H1 (cell line): Measurements from ENCODE around the gene TFAP2D. TPM values are rescaled to one million over a fixed set of nuclear protein-coding genes. Genes with fewer than 3 reads are reported as not detected.

Source experiments
- CTCF ChIA-PET: fragments of 300-600 bp; sonication (Branson Sonifier 250); formaldehyde crosslinking; loops from one replicate; lab custom pipeline; 2021; ENCODE audit not compliant: partially characterized antibody; lab: Charles Lee
- POLR2A ChIA-PET: fragments of 300-600 bp; sonication (Branson Sonifier 250); formaldehyde crosslinking; loops from one replicate; lab custom pipeline; 2021; ENCODE audit warnings: inconsistent platforms; ENCODE audit not compliant: partially characterized antibody; lab: Charles Lee
- DNase-seq, 2 experiments: peaks; one replicate each; pipeline versions ENCODE4 v3.0.0 to v3.0.0-alpha.2; 2010 to 2022; ENCODE audit warnings: low spot score in 2 of 2, low read depth in 1 of 2, mixed read lengths in 1 of 2
- FAIRE-seq: peaks from 2 replicates; lab custom pipeline; 2011; peaks lifted over from hg19 to GRCh38; lab: Jason Lieb, UNC
- H2AFZ ChIP-seq: 2 replicates; pipeline ENCODE4 v1.8.1; 2012; ENCODE audit warnings: low read length, inconsistent platforms
- H2AK5ac ChIP-seq: 2 replicates; pipeline ENCODE4 v1.6.1; 2013; ENCODE audit warnings: low read depth, low read length
- H2BK120ac ChIP-seq: replicated peaks from 2 replicates; pipeline ENCODE3; 2013; ENCODE audit warnings: low read depth, low read length, inconsistent platforms
- H2BK12ac ChIP-seq: 2 replicates; pipeline ENCODE4 v1.6.1; 2013; ENCODE audit warnings: low read depth, low read length
- H2BK15ac ChIP-seq: 2 replicates; pipeline ENCODE4 v1.6.1; 2013; ENCODE audit warnings: low read length
- H2BK20ac ChIP-seq: 2 replicates; pipeline ENCODE4 v1.6.1; 2013; ENCODE audit warnings: low read length
- H2BK5ac ChIP-seq: 2 replicates; pipeline ENCODE4 v1.6.1; 2013; ENCODE audit warnings: low read depth, low read length
- H3K14ac ChIP-seq: 2 replicates; pipeline ENCODE4 v1.6.1; 2013; ENCODE audit warnings: inconsistent platforms; ENCODE audit not compliant: insufficient read length
- H3K18ac ChIP-seq: 2 replicates; pipeline ENCODE4 v1.6.1; 2013; ENCODE audit warnings: low read length; ENCODE audit errors: extremely low read depth
- H3K23ac ChIP-seq: 2 replicates; pipeline ENCODE4 v1.6.1; 2013; ENCODE audit warnings: inconsistent platforms; ENCODE audit not compliant: insufficient read length
- H3K23me2 ChIP-seq: 2 replicates; pipeline ENCODE4 v1.6.1; 2013; ENCODE audit warnings: low read depth, low read length
- H3K27ac ChIP-seq: 2 replicates; pipeline ENCODE4 v1.6.1; 2011; ENCODE audit warnings: low read depth, low read length, inconsistent platforms
- H3K27me3 ChIP-seq, 4 experiments: replicated peaks in 1 of 4; 1 replicate in 1 of 4; 2 replicates in 3 of 4; pipeline versions ENCODE4 v1.6.1 to v1.8.1; 2011 to 2013; ENCODE audit warnings: low read length in 3 of 4, mild to moderate bottlenecking in 3 of 4, inconsistent platforms in 2 of 4, mixed read lengths in 2 of 4, moderate library complexity in 1 of 4; ENCODE audit not compliant: control insufficient read depth in 3 of 4, insufficient read depth in 3 of 4; ENCODE audit errors: extremely low read depth in 1 of 4
- H3K36me3 ChIP-seq, 4 experiments: 2 replicates each; pipeline versions ENCODE4 v1.6.1 to v1.8.1; 2011 to 2013; ENCODE audit warnings: mild to moderate bottlenecking in 4 of 4, low read length in 3 of 4, moderate library complexity in 2 of 4, control low read depth in 1 of 4, inconsistent platforms in 1 of 4; ENCODE audit not compliant: insufficient read depth in 4 of 4, control insufficient read depth in 2 of 4
- H3K4ac ChIP-seq: replicated peaks from 2 replicates; pipeline ENCODE3; 2013; ENCODE audit warnings: low read length, low read depth, mixed read lengths, inconsistent platforms; ENCODE audit not compliant: insufficient read length
- H3K4me1 ChIP-seq, 4 experiments: replicated peaks in 1 of 4; 1 replicate in 1 of 4; 2 replicates in 3 of 4; pipeline versions ENCODE4 v1.6.1 to v1.8.1; 2011 to 2013; ENCODE audit warnings: low read length in 3 of 4, inconsistent platforms in 2 of 4, mixed read lengths in 1 of 4; ENCODE audit not compliant: insufficient read depth in 4 of 4, control insufficient read depth in 3 of 4
- H3K4me2 ChIP-seq, 2 experiments: 2 replicates each; pipeline versions ENCODE4 v1.6.1 to v1.8.1; 2011 to 2013; ENCODE audit warnings: low read depth in 2 of 2, low read length in 2 of 2, control low read depth in 1 of 2, inconsistent platforms in 1 of 2, mild to moderate bottlenecking in 1 of 2; ENCODE audit not compliant: insufficient read depth in 1 of 2
- H3K4me3 ChIP-seq, 4 experiments: fragments of 200-600, 300-600 bp in 1 of 4; sonication (generic), shearing (Covaris generic), sonication (Bioruptor Twin) in 1 of 4; 2 replicates each; pipeline versions ENCODE4 v1.5.1 to v1.8.1; 2011 to 2016; ENCODE audit warnings: low read length in 4 of 4, low read depth in 3 of 4, control low read depth in 2 of 4, inconsistent platforms in 2 of 4, mild to moderate bottlenecking in 2 of 4, mixed read lengths in 1 of 4, moderate library complexity in 1 of 4; ENCODE audit not compliant: insufficient read depth in 2 of 4; ENCODE audit errors: extremely low read depth in 1 of 4
- H3K56ac ChIP-seq: replicated peaks from 2 replicates; pipeline ENCODE3; 2013; ENCODE audit warnings: low read depth, mild to moderate bottlenecking, mixed read lengths, low read length, inconsistent platforms; ENCODE audit not compliant: insufficient read length
- H3K79me1 ChIP-seq: 2 replicates; pipeline ENCODE4 v1.6.1; 2013; ENCODE audit warnings: low read depth, low read length, control low read depth
- H3K79me2 ChIP-seq, 2 experiments: 2 replicates each; pipeline versions ENCODE4 v1.6.1 to v1.8.1; 2012 to 2013; ENCODE audit warnings: low read length in 2 of 2, mild to moderate bottlenecking in 2 of 2, inconsistent platforms in 1 of 2; ENCODE audit not compliant: insufficient read depth in 2 of 2, control insufficient read depth in 1 of 2
- H3K9ac ChIP-seq, 4 experiments: replicated peaks in 1 of 4; 1 replicate in 1 of 4; 2 replicates in 3 of 4; pipeline versions ENCODE4 v1.6.1 to v1.8.1; 2011 to 2013; ENCODE audit warnings: low read depth in 3 of 4, low read length in 3 of 4, control low read depth in 2 of 4, mild to moderate bottlenecking in 2 of 4, moderate library complexity in 2 of 4, inconsistent platforms in 1 of 4; ENCODE audit errors: extremely low read depth in 1 of 4
- H3K9me3 ChIP-seq, 2 experiments: 2 replicates each; pipeline versions ENCODE4 v1.6.1 to v1.8.1; 2012 to 2013; ENCODE audit warnings: mild to moderate bottlenecking in 2 of 2, moderate library complexity in 2 of 2, control low read depth in 1 of 2, inconsistent platforms in 1 of 2, low read depth in 1 of 2, low read length in 1 of 2, mixed read lengths in 1 of 2; ENCODE audit not compliant: insufficient read depth in 2 of 2
- H4K20me1 ChIP-seq, 2 experiments: replicated peaks in 1 of 2; 2 replicates each; pipeline versions ENCODE3 to v1.8.1; 2011 to 2013; ENCODE audit warnings: inconsistent platforms in 2 of 2, low read length in 2 of 2, mild to moderate bottlenecking in 1 of 2; ENCODE audit not compliant: insufficient read depth in 2 of 2, control insufficient read depth in 1 of 2
- H4K5ac ChIP-seq: 2 replicates; pipeline ENCODE4 v1.6.1; 2013; ENCODE audit warnings: low read length, low read depth, mixed read lengths, inconsistent platforms; ENCODE audit not compliant: insufficient read length
- H4K8ac ChIP-seq: 2 replicates; pipeline ENCODE4 v1.8.0; 2013; ENCODE audit warnings: mild to moderate bottlenecking, moderate library complexity, low read length, inconsistent platforms; ENCODE audit not compliant: insufficient read depth; ENCODE audit errors: extremely low read depth
- H4K91ac ChIP-seq: replicated peaks from 2 replicates; pipeline ENCODE3; 2013; ENCODE audit warnings: low read length, mixed read lengths, inconsistent platforms; ENCODE audit not compliant: insufficient read length
- CHD1 ChIP-seq: IDR thresholded peaks from 2 replicates; pipeline ENCODE4 v1.6.1; 2012; ENCODE audit warnings: low read depth, low read length, improper control_type of control experiment
- CREB1 ChIP-seq: IDR thresholded peaks from 2 replicates; pipeline ENCODE4 v1.6.1; 2012; ENCODE audit warnings: inconsistent platforms
- CTBP2 ChIP-seq: IDR thresholded peaks from 2 replicates; pipeline ENCODE4 v1.7.0; 2011; ENCODE audit warnings: borderline replicate concordance, mild to moderate bottlenecking, moderate library complexity, mixed read lengths, low read length; ENCODE audit not compliant: insufficient read depth, insufficient read length
- EGR1 ChIP-seq: IDR thresholded peaks from 2 replicates; pipeline ENCODE4 v1.6.1; 2011; ENCODE audit warnings: low read depth, low read length, borderline replicate concordance
- EZH2 ChIP-seq: fragments of 200-600 bp; sonication (generic); IDR thresholded peaks from 2 replicates; pipeline ENCODE4 v1.7.1; 2012; ENCODE audit warnings: low read depth, mild to moderate bottlenecking, moderate library complexity, low read length, inconsistent platforms; ENCODE audit not compliant: severe bottlenecking
- GTF2F1 ChIP-seq: IDR thresholded peaks from 2 replicates; pipeline ENCODE4 v1.6.1; 2012; ENCODE audit warnings: low read depth, low read length, improper control_type of control experiment, borderline replicate concordance
- JUND ChIP-seq: IDR thresholded peaks from 2 replicates; pipeline ENCODE4 v1.6.1; 2011; ENCODE audit warnings: mild to moderate bottlenecking, improper control_type of control experiment, low read length
- KDM4A ChIP-seq: IDR thresholded peaks from one replicate; pipeline ENCODE4 v1.7.1; 2012; ENCODE audit warnings: low read depth, mild to moderate bottlenecking, moderate library complexity, low read length, inconsistent platforms; ENCODE audit not compliant: severe bottlenecking
- POLR2AphosphoS5 ChIP-seq: IDR thresholded peaks from 2 replicates; pipeline ENCODE4 v1.6.1; 2011; ENCODE audit warnings: low read depth, low read length
- RBBP5 ChIP-seq: IDR thresholded peaks from 2 replicates; pipeline ENCODE4 v1.7.1; 2012; ENCODE audit warnings: low read depth, mild to moderate bottlenecking, inconsistent platforms, low read length, moderate library complexity, borderline replicate concordance
- RFX5 ChIP-seq: IDR thresholded peaks from 2 replicates; pipeline ENCODE4 v1.6.1; 2011; ENCODE audit warnings: low read depth, low read length, improper control_type of control experiment, borderline replicate concordance
- ZNF274 ChIP-seq: IDR thresholded peaks from 2 replicates; pipeline ENCODE4 v1.7.0; 2012; ENCODE audit warnings: low read length, borderline replicate concordance; ENCODE audit errors: extremely low read depth
- WGBS, 2 experiments: shearing (Covaris generic) in 1 of 2; methylation state at CpG; one replicate each; pipeline versions ENCODE4 v1.1.6 to v1.1.7; 2013 to 2015; ENCODE audit warnings: low lambda C conversion rate in 2 of 2, mixed read lengths in 2 of 2, inconsistent platforms in 1 of 2, low coverage in 1 of 2, missing lambda C conversion rate in 1 of 2; ENCODE audit not compliant: insufficient replicate concordance in 2 of 2, insufficient coverage in 1 of 2, insufficient read length in 1 of 2; ENCODE audit errors: extremely low coverage in 1 of 2, missing lambda C conversion rate in 1 of 2; 5-methylcytosine and 5-hydroxymethylcytosine counted together
- polyA plus RNA-seq, 7 experiments: library from polyadenylated mRNA; depleted of rRNA in 3 of 7; stranded (reverse) in 5 of 7; unstranded in 2 of 7; fragments of >200 nt in 5 of 7; fragments of 200-250 nt in 2 of 7; gene quantifications; 1 replicate in 5 of 7; 2 replicates in 1 of 7; 4 replicates in 1 of 7; pipeline versions ENCODE4 v1.2.1 to v1.2.3, GENCODE V29; 2011 to 2013; ENCODE audit warnings: missing spikeins in 2 of 7, mixed read lengths in 2 of 7
- total RNA-seq: library from RNA; stranded (reverse); fragmentation: NEBNext Ultra II Directional; extraction: Animal tissue kit (Norgen Biotek cat#: 25700); gene quantifications from 2 replicates; pipeline ENCODE4 v1.2.1, GENCODE V29; 2021
- TF ChIP-seq, protein P1 (sequence below): IDR thresholded peaks from 2 replicates; pipeline ENCODE4 v1.6.1; 2012; ENCODE audit warnings: inconsistent platforms

The TFAP2D gene
- total and polyA plus RNA-seq, 2 of the 8 experiments (the other 6 are each of a cell fraction or from before 2014, with no cell fraction given): not detected

DNA sequence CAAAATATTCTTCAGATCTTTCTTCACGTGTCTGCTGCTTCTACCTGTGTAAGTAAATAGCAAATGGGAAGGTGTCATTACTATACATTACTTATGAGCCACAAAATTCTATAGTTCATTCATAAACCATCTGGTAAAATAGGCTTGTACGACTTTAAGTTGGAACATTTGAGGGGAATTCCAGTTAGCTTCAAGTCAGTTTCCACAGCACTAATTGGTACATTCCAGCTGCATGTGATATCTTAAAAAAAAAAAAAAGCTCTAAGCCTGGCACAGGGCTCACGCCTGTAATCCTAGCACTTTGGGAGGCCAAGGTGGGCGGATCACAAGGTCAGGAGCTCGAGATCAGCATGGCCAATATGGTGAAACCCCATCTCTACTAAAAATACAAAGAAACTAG, 82.2 kb downstream of the TFAP2D start:
- Histone ChIP-seq H3K14ac (no peak overlapping the region), H3K79me1 (no peaks in the 10 kb centered on the region), H3K18ac (no peak overlapping the region), H3K4me1 (no peaks in the 10 kb centered on the region), H2AFZ (no peak overlapping the region), H4K8ac (no peak overlapping the region), H3K79me2 (no peaks in the 10 kb centered on the region), H3K27me3 (no peaks in the 10 kb centered on the region), H4K5ac (no peak overlapping the region), H2AK5ac (no peak overlapping the region), H3K9ac (no peak overlapping the region), H2BK12ac (no peak overlapping the region), H2BK120ac (no peak overlapping the region), H2BK20ac (no peak overlapping the region), H3K4me3 (no peak overlapping the region), H4K20me1 (no peaks in the 10 kb centered on the region), H3K4ac (no peak overlapping the region), H3K9me3 (no peaks in the 10 kb centered on the region), H2BK15ac (no peak overlapping the region), H3K23me2 (no peaks in the 10 kb centered on the region; the same call in 1 of the 2 replicates), H3K56ac (no peak overlapping the region), H4K91ac (no peak overlapping the region), H3K27ac (no peak overlapping the region), H3K4me2 (no peak overlapping the region), H3K36me3 (no peaks in the 10 kb centered on the region), H2BK5ac (no peak overlapping the region), H3K23ac (no peak overlapping the region)
- POLR2A ChIA-PET: no interaction called here
- no peak for DNase-seq
- CTCF ChIA-PET: interaction anchor here (0.9 to 1.6 kb wide), 3 partner anchors 17 to 1446 kb away, joined by 3 to 7 read pairs (median 3); no protein-coding TSS in a partner anchor
- no peak for TF ChIP-seq CTBP2
- TF ChIP-seq KDM4A: no peak
- no peak for TF ChIP-seq EGR1
- no peak for TF ChIP-seq CHD1
- TF ChIP-seq POLR2AphosphoS5: no peak
- no peak for TF ChIP-seq ZNF274
- TF ChIP-seq, protein P1, sequence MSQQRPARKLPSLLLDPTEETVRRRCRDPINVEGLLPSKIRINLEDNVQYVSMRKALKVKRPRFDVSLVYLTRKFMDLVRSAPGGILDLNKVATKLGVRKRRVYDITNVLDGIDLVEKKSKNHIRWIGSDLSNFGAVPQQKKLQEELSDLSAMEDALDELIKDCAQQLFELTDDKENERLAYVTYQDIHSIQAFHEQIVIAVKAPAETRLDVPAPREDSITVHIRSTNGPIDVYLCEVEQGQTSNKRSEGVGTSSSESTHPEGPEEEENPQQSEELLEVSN: no peak
- no peak for TF ChIP-seq EZH2
- no peak for TF ChIP-seq RBBP5
- no peak for TF ChIP-seq CREB1
- no peak for TF ChIP-seq JUND
- no peak for TF ChIP-seq GTF2F1
- TF ChIP-seq RFX5: no peak
- FAIRE-seq: no peak
- 94% methylated on average over 5 of the region's 5 CpGs; no CpG with 5 or more reads in 1 of the 2 experiments for WGBS, 2 experiments
